NCI-H1417 (cell line): ENCODE data around the gene STAC3.

ENCODE experiments used
- DNase-seq, 3 experiments: peaks; one replicate each; lab custom pipeline; 2025; lab: John Stamatoyannopoulos, UW

The STAC3 gene

GRCh38 chr12:57211791-57212700 lies 38.9 kb downstream of the STAC3 start:
- DNase-seq = no peak

GRCh38 chr12:57210926-57211692 lies 39.9 kb downstream of the STAC3 start:
- no peak for DNase-seq

DNA sequence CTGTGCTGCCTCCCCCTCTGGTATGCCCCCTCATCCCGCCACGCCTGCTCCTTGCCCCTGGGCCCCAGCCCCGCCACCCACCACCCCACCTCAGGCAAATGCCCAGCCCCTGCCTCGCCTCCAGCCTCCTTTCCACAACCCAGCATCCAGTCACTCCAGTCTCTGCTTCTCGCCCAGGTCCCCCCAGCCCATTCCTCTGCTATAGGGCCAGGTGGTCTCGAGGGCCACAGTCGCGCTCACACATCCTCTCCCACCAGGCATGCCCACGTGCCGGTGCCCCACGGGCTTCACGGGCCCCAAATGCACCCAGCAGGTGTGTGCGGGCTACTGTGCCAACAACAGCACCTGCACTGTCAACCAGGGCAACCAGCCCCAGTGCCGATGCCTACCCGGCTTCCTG lies 40.5 kb downstream of the STAC3 start:
- no peak for DNase-seq

DNA sequence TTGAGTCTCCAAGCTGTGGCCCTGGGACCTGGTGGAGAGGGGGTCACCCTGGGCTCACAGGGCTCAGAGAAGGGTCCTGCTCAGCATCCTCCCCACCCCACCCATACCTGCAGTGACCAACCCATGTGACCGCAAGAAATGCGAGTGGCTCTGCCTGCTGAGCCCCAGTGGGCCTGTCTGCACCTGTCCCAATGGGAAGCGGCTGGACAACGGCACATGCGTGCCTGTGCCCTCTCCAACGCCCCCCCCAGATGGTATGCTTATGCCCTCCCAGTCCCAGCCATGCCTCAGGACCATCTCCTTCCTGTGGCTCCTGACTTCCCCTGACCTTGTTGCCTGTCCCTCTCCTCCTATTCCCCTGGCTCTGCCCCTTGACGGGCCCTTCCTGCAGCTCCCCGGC lies 41.1 kb downstream of the STAC3 start:
- no peak for DNase-seq

DNA sequence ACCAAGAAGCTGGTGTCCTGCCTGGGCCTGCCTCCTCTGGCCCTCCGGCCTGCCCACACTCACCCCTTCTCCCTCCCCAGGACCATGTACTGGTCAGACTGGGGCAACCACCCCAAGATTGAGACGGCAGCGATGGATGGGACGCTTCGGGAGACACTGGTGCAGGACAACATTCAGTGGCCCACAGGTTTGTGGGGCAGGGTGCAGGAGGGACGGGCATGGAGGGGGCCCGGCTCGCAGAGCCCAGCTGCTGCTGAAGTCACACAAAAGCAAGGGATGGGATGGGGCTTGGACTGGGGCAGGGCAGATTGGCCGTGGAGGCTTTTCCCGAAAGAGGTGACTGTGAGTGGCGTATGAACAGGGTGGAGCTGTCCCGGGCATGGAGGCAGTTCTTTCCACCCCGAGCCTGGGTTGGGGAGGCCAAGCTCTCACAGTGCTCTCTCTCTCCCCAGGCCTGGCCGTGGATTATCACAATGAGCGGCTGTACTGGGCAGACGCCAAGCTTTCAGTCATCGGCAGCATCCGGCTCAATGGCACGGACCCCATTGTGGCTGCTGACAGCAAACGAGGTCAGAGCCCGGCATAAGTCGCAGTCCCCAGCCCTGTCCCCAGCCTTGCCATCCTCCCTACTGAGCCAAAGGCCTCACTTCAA lies 42.2 kb downstream of the STAC3 start:
- no peak for DNase-seq

- no peak for DNase-seq
Measured at GRCh38 chr12:57207731-57208630, 43.0 kb downstream of the STAC3 start.

- DNase-seq = no peak
Measured at GRCh38 chr12:57205931-57206330, 45.1 kb downstream of the STAC3 start.

DNA sequence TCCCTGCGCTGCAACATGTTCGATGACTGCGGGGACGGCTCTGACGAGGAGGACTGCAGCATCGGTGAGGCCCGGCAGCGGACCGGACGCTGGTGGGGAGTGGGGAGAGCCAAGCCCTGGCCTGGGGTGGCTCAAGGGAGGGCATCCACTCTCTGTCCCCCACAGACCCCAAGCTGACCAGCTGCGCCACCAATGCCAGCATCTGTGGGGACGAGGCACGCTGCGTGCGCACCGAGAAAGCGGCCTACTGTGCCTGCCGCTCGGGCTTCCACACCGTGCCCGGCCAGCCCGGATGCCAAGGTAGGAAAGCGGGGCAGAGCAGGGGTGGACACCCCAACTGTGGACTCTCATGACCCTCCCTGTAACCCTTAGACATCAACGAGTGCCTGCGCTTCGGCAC lies 45.8 kb downstream of the STAC3 start:
- DNase-seq = no peak

- no peak for DNase-seq
Measured at GRCh38 chr12:57204454-57204853, 46.5 kb downstream of the STAC3 start.

- no peak for DNase-seq
Measured at GRCh38 chr12:57203791-57204190, 47.2 kb downstream of the STAC3 start.

- DNase-seq = no peak
Measured at GRCh38 chr12:57203201-57203600, 47.8 kb downstream of the STAC3 start.

DNA sequence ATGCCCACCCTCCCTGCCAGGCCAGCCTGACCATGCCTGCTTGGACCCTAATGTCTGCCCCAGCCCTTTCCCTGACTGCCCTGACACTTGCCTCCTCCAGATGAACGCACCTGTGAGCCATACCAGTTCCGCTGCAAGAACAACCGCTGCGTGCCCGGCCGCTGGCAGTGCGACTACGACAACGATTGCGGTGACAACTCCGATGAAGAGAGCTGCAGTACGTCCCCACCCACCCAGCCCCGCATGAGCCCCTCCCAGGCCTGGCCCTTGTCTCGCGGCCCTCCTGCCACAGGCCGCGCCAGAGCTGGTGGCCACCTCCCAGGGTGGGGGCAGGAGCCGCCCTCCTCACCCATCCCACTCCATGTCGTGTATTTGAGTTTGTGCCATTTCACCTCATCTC lies 48.7 kb downstream of the STAC3 start:
- DNase-seq = no peak

- DNase-seq = no peak
Measured at GRCh38 chr12:57201631-57202030, 49.4 kb downstream of the STAC3 start.

DNA sequence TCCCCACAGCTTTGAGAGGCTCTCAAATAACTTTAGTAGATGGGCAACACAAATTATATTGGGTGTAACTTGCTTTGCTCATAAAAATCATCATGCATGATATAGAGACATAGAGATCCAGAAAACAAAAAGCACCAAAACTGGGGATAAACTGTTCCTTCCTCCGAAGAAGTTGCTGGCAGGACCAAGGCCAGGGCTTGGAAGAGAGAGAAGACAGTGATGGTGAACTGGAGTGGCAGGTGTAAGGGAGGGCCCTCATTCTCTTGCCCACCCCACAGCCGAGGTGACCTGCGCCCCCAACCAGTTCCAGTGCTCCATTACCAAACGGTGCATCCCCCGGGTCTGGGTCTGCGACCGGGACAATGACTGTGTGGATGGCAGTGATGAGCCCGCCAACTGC lies 49.8 kb downstream of the STAC3 start:
- no peak for DNase-seq

DNA sequence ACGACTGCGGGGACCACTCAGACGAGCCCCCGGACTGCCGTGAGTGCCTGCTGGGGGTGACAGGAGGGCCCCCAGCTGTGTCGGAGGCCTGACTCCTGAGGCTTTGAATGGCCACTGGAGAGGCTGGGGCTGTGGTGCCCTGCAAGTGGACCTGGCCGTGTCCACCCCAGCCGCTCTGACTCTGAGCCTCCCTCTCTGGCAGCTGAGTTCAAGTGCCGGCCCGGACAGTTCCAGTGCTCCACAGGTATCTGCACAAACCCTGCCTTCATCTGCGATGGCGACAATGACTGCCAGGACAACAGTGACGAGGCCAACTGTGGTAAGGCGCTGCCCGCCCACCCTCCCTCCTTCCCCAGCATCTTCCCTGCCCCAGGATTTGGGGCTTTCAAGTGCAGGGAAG lies 50.5 kb downstream of the STAC3 start:
- DNase-seq = no peak

GRCh38 chr12:57199191-57199590 lies 51.8 kb downstream of the STAC3 start:
- no peak for DNase-seq

DNA sequence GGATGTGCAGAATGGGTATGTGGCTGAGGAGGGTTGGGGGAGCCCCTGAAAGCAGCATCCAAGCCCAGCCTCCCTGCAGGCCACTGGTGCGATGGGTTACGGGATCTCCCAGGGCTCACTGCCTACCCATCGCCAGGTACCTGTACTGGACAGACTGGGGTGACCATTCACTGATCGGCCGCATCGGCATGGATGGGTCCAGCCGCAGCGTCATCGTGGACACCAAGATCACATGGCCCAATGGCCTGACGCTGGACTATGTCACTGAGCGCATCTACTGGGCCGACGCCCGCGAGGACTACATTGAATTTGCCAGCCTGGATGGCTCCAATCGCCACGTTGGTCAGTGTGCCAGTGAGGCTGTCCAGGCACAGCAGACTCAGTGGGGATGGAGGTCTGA lies 52.7 kb downstream of the STAC3 start:
- DNase-seq = no peak

DNA sequence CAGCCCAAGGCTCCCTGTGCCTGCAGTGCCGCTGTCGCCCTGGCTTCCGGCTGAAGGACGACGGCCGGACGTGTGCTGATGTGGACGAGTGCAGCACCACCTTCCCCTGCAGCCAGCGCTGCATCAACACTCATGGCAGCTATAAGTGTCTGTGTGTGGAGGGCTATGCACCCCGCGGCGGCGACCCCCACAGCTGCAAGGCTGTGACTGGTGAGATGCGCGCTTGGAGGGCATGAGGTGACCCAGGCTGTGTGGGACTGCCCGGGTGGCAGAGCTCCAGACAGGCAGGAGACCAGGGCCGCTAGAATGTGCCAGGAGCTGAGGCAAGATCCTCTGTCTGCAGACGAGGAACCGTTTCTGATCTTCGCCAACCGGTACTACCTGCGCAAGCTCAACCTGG lies 54.0 kb downstream of the STAC3 start:
- no peak for DNase-seq

GRCh38 chr12:57196439-57196838 lies 54.5 kb downstream of the STAC3 start:
- DNase-seq = peak in 1 of 3 experiments; percentile 58

GRCh38 chr12:57195611-57196371 lies 55.2 kb downstream of the STAC3 start:
- peak in 1 of 3 experiments; percentile 28 for DNase-seq

DNA sequence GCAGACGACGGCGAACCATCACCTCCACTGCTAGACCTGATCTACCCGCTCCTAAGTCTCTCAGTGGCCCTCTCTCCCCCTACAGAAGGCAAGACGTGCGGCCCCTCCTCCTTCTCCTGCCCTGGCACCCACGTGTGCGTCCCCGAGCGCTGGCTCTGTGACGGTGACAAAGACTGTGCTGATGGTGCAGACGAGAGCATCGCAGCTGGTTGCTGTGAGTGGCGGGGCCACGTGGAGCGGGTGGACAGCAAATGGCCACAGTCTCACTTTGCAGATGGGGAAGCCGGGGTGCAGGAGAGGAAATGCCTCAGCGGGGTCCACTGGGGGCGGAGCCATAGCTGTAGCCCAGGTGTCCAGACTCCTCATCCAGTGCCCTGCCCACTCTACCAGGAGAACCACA lies 55.8 kb downstream of the STAC3 start:
- no peak for DNase-seq
